GM18502 (cell line): Measurements from ENCODE around the gene VPS35L.
A peak's percentile ranks its signal among the peaks of the same experiment; 100 is the strongest.

Experiments used
- ATAC-seq: cut with Tn5 transposase; IDR thresholded peaks from one replicate; pipeline ENCODE4 v1.9.1; 2021; ENCODE audit warnings: mild to moderate bottlenecking; ENCODE audit not compliant: unreplicated experiment, poor library complexity

Gene VPS35L, protein sequence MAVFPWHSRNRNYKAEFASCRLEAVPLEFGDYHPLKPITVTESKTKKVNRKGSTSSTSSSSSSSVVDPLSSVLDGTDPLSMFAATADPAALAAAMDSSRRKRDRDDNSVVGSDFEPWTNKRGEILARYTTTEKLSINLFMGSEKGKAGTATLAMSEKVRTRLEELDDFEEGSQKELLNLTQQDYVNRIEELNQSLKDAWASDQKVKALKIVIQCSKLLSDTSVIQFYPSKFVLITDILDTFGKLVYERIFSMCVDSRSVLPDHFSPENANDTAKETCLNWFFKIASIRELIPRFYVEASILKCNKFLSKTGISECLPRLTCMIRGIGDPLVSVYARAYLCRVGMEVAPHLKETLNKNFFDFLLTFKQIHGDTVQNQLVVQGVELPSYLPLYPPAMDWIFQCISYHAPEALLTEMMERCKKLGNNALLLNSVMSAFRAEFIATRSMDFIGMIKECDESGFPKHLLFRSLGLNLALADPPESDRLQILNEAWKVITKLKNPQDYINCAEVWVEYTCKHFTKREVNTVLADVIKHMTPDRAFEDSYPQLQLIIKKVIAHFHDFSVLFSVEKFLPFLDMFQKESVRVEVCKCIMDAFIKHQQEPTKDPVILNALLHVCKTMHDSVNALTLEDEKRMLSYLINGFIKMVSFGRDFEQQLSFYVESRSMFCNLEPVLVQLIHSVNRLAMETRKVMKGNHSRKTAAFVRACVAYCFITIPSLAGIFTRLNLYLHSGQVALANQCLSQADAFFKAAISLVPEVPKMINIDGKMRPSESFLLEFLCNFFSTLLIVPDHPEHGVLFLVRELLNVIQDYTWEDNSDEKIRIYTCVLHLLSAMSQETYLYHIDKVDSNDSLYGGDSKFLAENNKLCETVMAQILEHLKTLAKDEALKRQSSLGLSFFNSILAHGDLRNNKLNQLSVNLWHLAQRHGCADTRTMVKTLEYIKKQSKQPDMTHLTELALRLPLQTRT

DNA sequence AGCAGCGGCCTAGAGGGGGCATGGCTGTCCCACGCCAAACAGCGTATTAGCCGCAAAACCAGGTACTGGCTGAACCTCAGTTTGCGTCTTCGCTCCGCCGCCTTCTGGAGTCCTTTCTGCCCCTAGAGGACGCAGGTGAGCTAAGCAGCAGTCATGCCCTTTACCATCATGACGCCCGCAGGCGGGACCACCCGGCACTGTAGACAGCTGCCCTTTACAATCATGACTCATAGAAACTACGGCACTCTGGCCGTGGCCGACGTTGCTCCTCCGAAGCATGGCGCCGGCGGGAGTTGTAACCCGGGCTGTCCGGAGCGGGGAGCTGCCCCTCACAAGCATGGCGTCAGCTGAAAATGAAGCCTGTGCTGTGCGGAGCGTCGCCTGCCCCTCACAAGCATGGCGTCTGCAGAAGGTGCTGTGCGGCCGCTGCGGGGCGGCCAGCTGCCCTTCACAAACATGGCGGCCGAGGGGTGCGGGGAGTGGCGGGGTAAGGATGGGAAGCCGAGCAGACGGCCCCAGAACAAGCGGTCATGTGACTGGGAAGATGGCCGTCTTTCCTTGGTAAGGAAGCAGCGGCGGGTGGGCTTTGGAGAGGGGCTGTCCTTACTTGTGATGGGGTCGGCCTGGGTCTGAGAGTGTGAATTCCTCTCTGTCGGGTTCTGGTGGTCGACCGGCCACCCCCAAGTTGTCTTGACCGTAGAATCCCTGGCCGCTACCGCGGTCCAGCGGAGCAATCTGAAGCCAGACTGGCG, at the start of gene VPS35L:
Gene VPS35L (plus strand): TSS at position 518 of the 752 bp plus-strand sequence. CDS start 27 bp downstream, at position 545.
- ATAC-seq, result peak; percentile 97

DNA sequence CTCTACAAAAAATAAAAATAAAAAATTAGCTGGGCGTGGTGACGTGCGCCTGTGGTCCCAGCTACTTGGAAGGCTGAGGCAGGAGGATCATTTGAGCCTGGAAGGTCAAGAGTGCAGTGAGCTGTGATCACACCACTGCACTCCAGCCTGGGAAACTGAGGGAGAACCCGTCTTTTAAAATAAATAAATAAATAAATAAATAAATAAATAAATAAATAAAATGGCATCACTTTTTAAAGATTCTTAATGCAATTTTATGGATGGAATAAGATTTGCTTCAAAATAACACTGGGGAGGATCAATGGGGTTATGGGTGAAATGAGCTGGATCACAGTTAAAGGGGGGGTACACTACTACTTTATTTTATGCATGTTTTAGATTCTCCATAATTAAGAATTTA, 48.5 kb upstream of the VPS35L start:
- no peak for ATAC-seq

DNA sequence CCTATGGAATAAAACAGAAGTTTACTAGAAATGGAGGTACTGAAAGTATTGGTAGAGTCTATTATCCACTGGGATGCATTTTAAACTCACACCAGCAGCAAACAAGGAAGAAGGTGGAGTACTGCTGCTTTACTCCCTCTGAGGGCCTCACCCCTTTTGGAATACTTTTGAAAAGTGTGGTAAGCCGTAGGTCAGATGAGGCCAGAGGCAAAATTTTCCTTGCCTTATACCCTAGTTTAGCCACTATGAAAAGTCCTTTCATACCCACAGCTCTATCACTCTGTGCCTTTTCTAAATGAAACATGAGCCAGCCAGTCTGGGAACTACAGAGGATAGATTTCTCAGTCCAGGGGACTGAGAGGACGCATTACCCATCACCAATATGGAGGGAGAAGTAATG, 47.6 kb upstream of the VPS35L start:
- ATAC-seq, result no peak

DNA sequence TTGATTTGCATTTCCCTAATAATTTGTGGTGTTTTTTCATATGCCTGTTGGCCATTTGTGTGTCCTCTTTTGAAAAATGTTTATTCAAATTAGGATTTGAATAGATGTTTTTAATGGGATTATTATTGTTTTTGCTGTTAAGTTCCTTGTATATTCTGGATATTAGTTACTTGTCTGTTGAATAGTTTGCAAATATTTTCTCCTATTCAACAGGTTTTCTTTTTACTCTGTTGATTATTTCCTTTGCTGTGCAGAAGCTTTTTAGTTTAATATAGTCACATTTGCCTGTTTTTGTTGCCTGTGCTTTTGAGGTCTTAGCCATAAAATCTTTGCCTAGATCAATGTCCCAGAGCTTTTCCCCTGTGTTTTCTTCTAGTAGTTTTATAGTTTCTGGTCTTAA, 43.2 kb upstream of the VPS35L start:
- ATAC-seq, result no peak

DNA sequence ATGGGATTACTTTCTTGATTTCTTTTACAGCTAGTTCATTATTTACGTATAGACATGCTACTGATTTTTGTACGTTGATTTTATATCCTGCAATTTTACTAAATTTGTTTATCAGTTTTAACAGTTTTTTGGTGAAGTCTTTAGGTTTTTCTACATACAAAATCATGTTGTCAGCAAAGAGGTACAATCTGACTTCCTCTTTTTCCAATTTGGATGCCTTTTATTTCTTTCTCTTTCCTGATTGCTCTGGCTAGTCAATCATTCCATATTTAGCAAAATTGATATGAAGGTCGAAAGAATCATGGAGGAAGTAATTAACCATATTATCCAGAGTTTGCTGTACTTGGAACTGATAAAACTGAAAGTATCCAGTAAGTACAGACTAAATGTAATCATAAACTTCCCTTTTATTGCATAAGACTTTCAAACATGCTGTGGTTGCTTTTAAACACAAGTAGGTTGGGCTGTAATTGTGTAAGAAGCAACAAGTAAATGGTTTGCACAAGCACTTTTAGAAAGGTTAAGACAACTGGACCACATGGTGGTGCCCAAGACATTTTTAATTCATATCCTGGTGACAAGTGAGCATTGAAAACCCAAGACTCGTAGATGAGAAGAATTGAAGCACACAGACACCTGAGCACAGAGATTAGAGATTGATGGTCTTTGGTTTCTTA, 42.0 kb upstream of the VPS35L start:
- no peak for ATAC-seq

DNA sequence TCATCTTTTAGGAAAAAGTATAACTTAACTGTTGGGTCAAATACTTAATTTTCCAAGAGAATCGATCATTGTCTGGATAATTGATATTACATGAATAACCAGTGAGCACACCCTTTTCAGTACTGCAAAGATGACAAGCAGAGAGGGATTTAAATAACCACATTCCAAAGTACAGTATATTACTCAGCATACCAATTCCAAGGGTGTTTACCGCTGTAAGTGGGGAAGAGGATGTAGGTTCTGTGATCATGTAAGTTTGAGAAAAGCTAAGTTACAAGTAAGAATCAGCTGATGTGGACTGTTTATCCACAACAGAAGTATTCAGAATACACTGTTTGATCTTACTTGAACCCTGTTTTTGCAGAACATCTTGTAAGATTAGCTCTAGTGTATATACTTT, 39.7 kb upstream of the VPS35L start:
- no peak for ATAC-seq

DNA sequence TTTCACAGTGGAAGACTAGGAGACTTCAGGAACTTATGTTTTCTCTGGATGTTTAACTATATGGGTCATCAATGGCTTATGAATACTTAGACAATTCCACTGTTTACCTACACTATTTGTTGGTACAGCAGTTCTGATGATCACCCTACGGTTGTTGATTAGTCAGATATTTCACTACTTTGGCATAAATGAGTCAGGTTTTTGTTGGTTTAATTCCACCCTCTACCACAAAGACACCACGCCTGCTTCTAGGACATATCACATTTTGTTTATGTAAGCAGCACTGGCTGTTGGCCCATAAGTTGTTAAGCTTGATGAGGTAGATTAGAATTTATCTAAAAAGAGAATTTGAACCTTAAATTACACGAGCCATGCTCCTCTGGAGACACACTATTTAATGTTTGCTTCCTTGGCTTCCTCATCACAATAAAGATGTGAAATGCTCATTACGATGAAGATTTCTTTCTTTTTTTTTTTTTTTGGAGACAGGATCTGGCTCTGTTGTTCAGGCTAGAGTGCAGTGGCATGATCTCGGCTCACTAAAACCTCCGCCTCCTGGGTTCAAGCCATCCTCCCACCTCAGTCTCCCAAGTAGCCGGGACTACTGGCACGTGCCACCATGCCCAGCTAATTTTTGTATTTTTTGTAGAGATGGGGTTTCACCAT, 37.9 kb upstream of the VPS35L start:
- ATAC-seq, result no peak

DNA sequence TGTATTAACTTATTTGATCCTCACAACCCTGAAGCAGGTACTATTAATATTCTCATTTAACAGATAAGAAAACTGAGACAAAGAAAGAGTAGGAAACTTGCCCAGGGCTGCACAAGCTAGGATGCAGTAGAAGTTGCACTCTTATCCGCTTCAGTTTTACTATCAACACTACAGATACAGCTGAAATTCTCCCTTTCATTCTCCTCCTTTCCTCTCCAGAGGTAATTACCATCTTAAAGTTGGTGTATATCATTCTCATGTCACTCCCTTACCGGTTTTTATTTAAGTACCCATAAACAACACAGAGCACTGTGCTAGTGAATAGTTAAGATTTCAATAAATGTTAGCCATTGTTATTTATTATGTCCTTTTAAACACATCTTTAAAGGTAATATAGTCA, 37.1 kb upstream of the VPS35L start:
- no peak for ATAC-seq

DNA sequence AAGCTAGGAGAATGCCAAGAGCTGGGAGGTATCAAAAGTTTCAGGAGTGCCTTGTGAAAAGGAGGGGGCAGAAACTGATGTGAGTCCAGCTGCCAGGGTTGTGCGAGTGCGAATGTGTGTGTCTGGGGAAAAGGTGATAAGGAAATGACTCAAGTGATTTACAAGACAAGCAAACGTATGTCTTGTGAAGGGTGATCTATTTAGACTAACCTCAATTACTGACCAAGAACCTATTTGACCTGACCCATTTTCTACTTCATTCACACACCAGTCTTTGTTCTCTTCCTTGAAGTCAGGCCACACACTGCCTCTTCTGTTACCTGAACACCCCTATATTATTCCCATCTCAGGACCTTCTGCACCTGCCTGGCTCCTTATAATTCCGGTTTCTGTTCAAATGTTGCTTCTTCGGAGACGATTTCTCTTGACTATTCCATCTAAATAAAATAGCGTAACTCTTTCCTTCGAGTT, 34.6 kb upstream of the VPS35L start:
- ATAC-seq, result no peak

DNA sequence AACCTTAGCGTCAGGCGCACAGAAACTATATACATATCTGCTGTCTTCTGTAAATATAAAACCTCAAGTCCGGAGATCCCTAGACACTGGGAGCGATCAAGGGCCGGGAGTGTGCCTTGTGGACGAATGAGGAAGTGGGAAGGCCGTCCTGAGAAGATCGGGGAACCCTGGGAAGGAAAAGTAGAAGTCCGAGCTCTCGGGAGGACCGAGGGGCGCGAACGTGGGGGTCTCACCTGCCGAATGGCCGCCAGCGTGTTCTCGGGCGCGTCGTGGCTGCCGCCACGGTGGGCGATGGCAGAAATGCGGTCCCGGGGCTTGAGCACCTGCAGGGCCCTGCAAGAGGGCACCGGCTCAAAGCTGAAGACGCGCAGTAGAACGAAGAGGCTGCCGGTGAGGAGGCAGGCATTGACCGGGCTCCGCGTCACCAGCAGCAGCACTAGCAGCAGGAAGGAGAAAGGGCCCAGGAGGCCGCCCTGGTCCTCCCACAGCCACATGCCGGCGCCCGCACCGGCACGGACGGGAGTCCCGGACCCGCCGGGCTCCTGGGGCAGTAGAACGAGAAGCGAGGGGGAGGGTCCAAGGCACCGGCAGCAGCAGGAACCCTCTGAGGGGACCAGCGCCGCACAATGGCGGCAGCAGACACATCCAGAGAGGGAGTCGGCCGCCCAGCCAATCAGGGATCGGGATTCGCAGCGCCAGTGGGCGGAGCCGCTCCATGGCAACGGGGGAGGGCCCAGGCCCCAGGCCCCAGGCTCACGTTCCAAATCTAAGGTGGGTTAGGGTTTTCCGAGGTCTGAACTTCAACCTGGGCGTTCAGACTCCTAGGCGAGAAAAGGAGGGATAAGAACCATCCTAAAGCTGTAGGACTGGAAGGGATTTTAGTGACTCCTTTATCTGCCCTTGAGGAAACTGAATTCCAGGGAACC, 33.8 kb upstream of the VPS35L start, which contains the start of gene GDE1:
Gene GDE1 (minus strand): TSS at position 628 of the 926 bp plus-strand sequence. CDS start 134 bp downstream, at position 494.
- ATAC-seq, result peak; percentile 75

DNA sequence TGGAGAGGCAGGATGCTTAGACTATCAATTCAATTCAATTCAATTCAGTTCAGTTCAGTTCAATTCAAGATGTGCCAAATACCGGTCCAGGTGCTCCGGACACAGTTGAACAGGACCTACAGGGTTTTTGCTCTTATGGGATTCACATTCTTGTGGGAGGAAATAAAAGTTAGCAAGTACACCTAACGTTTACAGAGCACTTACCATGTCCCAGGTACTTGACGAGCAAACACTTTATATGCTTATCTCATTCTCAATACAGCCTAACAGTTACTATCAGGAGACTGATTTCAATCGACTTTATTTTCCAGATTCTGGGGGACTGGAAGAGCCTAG, 33.1 kb upstream of the VPS35L start:
- ATAC-seq, result no peak

DNA sequence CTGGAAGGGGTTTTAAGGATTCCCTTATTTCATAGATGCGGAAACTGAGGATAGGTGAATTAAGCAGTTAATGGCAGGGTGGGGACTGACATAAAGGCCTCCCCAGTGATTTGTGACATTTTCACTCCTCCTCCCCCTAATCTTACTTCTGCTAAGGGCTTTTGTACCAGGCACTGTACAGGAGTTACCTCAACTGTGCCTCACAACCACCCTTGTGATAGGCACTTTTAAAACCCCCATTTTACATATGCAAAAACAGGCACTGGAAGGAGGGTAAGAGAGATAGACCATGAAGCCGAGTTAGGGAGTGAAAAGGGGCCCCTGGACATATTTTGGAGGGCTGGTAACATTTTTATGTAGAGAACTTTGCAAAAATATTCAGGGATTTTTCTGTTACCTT, 32.7 kb upstream of the VPS35L start:
- no peak for ATAC-seq

DNA sequence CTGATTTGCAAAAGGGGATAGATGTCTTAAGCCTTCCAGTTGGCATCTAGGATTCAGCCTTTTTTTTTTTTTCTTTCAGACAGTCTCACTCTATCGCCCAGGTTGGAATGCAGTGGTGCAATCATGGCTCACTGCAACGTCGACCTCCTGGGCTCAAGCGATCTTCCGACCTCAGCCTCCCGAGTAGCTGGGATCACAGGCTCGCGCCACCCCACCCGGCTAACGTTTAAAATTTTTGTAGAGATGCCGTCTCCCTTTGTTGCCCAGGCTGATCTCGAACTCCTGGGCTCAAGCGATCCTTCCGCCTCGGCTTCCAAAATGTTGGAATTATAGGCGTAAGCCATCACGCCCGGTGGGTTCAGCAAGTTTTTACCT, 32.3 kb upstream of the VPS35L start:
- no peak for ATAC-seq

DNA sequence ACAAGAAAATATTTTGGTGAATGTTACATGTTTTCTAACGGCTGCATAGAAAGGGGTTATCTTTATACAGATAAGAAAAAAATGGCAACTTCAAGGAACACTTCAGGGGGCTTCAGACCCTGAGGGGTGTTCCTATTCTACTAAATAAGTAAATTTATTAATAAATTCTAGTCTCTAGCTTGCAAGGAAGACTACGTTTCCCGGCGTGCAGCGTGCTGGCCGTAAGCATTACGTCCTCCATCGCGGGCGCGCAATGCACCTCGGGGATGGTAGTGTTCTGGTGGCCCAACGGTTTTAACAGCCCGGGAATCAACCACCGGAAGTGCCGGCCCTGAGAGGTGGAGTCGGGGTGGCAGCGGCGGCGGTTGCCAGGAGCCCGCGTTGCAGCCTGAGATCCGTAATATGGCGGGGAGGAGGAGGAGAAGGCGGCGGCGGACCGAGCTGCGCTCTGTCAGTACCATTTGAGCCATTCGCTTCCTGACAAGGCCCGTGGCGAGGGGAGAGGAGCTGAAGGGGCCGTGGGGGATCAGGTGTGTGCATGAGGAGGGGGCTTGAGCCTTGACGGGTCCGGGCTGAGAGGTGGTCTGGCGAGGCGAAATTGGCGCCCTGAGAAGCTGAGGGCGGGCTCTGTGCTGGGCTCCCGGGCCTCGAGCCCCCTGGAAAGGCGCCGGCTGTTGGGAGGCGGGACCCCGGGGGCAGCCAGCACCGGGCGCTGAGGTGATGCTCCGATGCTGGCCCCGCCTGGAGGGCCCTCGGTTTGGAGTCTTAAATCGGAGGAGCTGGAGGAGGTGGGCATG, 31.7 kb upstream of the VPS35L start, which contains the start of gene CCP110:
Gene CCP110 (plus strand): TSS at position 384 of the 797 bp plus-strand sequence. CDS start 3,940 bp downstream, outside the sequence.
- ATAC-seq, result peak; percentile 72

DNA sequence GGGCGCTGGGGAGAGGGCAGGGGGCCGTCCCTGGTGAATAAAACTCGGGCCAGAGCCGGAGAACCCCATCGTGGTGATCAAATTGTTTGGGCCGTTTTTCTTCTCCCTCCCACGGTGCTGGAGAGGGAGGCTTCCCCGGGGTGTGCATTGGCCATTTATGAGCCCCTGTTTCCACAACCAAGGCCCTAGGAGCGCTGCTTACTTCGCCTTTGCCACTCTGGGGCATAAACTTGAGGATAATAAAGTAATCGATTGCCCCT, 31.2 kb upstream of the VPS35L start:
- ATAC-seq, result no peak

DNA sequence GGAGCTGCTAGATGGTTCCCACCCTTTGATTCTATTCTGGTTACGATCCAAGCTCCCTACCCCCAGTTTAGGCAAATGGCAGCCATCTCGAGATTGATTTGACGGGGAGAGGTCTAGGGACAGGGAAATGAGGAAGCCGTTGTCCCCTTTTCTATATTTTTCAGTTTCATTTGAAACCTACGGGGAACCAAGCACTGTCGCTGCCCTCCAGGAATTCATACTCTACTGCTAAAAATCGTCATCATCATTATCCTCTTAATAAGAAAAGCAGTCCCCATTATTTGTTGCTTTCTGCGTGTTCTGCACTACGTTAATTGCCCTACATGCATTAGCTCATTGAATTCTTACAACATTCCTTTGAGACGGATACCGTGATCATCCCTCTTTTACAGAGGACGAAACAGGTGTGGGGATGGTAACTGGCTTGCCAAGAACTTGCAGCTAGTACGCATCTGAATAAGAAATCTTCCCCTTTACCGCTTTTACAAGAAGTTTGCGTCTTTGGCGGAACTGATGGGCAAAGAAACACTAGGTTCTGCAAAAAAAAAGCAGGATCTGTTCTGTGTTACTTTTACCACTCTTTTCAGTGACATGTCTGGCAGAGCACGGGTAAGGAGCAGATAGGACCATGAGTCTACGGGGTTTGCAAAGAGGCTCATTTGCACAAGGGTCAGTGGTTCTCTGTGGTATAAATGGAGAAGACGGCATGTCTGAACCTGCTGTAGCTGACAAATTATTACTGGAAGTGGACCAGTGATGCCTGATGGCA, 30.7 kb upstream of the VPS35L start:
- ATAC-seq, result no peak

DNA sequence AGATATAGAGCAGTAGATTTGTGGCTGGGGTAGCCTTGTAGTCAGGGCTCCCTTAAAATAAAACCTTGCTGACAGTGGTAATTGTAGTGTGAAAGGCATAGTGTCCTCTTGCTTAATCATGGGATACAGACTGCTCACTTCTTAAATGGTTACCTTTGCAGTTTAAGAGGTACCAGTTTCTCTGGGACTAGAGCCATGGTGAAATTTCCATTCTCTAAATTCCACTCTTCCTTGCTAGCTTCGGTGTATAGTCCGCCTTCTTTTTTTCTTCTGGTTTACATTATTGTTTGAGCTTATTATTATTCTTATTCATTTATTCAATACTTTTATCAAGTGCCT, 30.1 kb upstream of the VPS35L start:
- ATAC-seq, result no peak
